ENCODE data around the gene MAP4K1.

MAP4K1 gene

GRCh38 chr19:38617764-38618589 is at the start of gene MAP4K1:
Gene MAP4K1, minus strand, starts transcription at chr19:38617953. Its CDS starts 58 bp downstream, at chr19:38617895.
- no peak for DNase-seq (ENCODE audit: low read depth, low spot score)

GRCh38 chr19:38666663-38667511 is 49.1 kb upstream of the MAP4K1 start:
- peak; percentile 93 for DNase-seq (ENCODE audit: low read depth, low spot score)

- peak; percentile 81 for DNase-seq (ENCODE audit: low read depth, low spot score)
Observed at GRCh38 chr19:38665950-38666662, 48.4 kb upstream of the MAP4K1 start.

- no peak for DNase-seq (ENCODE audit: low read depth, low spot score)
Observed at GRCh38 chr19:38665219-38665931, 47.6 kb upstream of the MAP4K1 start.

- no peak for DNase-seq (ENCODE audit: low read depth, low spot score)
Observed at GRCh38 chr19:38664503-38665211, 46.9 kb upstream of the MAP4K1 start.

GRCh38 chr19:38663957-38664502 is 46.3 kb upstream of the MAP4K1 start:
- peak; percentile 21 for DNase-seq (ENCODE audit: low read depth, low spot score)

GRCh38 chr19:38663156-38663651 is 45.5 kb upstream of the MAP4K1 start:
- DNase-seq (ENCODE audit: low read depth, low spot score): peak; percentile 4

GRCh38 chr19:38662537-38663155 is 44.9 kb upstream of the MAP4K1 start:
- DNase-seq (ENCODE audit: low read depth, low spot score): peak; percentile 14

GRCh38 chr19:38661996-38662395 is 44.2 kb upstream of the MAP4K1 start:
- DNase-seq (ENCODE audit: low read depth, low spot score): no peak

GRCh38 chr19:38661136-38661535 is 43.4 kb upstream of the MAP4K1 start:
- no peak for DNase-seq (ENCODE audit: low read depth, low spot score)

GRCh38 chr19:38660724-38661123 is 43.0 kb upstream of the MAP4K1 start:
- no peak for DNase-seq (ENCODE audit: low read depth, low spot score)

- peak; percentile 99 for DNase-seq (ENCODE audit: low read depth, low spot score)
Observed at GRCh38 chr19:38658462-38659306, 40.9 kb upstream of the MAP4K1 start.

GRCh38 chr19:38657633-38658222 is 40.0 kb upstream of the MAP4K1 start:
- DNase-seq (ENCODE audit: low read depth, low spot score): peak; percentile 84

- DNase-seq (ENCODE audit: low read depth, low spot score): peak; percentile 34
Observed at GRCh38 chr19:38656171-38656981, 38.6 kb upstream of the MAP4K1 start.

- DNase-seq (ENCODE audit: low read depth, low spot score): peak; percentile 25
Observed at GRCh38 chr19:38655148-38655824, 37.5 kb upstream of the MAP4K1 start.

GRCh38 chr19:38654628-38655055 is 36.9 kb upstream of the MAP4K1 start:
- DNase-seq (ENCODE audit: low read depth, low spot score): peak; percentile 39

Measured in astrocyte of the hippocampus (primary cell).